ENCODE data around the gene FBXO10. TPM values are rescaled to one million over a fixed set of nuclear protein-coding genes. Genes with fewer than 3 reads are reported as not detected.

Gene FBXO10
- total RNA-seq, 2 experiments from 2014 or later = 9.4 to 13.2 TPM

DNA sequence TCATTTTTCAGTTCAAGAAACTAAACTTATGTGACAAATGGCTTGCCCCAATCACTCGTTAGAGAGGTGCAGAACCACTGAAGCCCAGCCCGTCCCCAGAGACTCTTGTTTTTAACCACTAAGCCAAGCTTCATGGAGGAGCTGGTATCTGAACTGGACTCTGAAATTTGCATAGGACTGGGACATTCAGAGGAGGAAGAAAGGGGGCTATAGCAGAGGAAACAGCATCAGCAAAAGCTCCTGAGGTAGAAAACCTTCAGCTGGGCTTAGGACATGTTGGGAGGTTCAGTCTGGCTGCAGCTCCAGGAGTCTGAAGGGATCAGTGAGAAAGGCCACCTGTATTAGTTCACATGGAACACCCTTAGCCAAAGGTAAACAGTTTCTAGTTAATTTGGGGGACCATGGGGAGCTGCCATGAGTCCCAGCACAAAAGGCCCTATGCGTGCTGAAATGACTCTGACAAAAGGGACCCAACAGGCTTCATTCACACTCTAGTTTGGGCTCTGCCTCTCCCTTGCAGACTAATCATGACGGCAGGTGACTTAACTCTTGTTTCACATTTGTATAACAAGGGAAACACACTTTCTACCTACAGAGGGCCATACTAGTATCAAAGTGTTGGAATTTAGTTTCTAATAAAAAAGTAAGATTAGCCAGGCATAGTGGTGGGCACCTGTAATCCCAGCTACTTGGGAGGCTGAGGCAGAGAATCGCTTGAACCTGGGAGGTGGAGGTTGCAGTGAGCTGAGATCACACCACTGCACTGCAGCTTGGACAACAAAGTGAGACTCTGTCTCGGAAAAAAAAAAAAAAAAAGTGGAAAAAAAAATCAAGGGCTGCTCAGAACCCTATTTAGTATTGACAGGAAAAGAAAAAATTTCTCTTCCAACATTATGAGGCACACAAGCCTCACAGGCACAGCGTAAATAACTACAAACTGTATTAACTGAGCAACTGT, 10.2 kb downstream of the FBXO10 start:
- TF ChIP-seq EZH2phosphoT487 (IDR thresholded peaks at IDR 0.05; ENCODE audit: borderline replicate concordance, low read depth, low read length) = no peak
- TF ChIP-seq, protein P1, sequence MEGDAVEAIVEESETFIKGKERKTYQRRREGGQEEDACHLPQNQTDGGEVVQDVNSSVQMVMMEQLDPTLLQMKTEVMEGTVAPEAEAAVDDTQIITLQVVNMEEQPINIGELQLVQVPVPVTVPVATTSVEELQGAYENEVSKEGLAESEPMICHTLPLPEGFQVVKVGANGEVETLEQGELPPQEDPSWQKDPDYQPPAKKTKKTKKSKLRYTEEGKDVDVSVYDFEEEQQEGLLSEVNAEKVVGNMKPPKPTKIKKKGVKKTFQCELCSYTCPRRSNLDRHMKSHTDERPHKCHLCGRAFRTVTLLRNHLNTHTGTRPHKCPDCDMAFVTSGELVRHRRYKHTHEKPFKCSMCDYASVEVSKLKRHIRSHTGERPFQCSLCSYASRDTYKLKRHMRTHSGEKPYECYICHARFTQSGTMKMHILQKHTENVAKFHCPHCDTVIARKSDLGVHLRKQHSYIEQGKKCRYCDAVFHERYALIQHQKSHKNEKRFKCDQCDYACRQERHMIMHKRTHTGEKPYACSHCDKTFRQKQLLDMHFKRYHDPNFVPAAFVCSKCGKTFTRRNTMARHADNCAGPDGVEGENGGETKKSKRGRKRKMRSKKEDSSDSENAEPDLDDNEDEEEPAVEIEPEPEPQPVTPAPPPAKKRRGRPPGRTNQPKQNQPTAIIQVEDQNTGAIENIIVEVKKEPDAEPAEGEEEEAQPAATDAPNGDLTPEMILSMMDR (conservative IDR thresholded peaks at IDR 0.05; ENCODE audit: low read length) = no peak
- H2AFZ ChIP-seq (ENCODE audit: low read length) = no peak overlapping the region
- H3K9me2 ChIP-seq (ENCODE audit: insufficient read depth, low read length) = no peaks in the 10 kb centered on the region
- peaks cover 23% of the 10 kb centered on the region for H3K4me1 ChIP-seq (ENCODE audit: insufficient read depth, low read length, poor library complexity, severe bottlenecking)
- intact Hi-C loops (cut with micrococcal nuclease; ENCODE audit: unreplicated experiment) = no loop called here
- peak; percentile 67 for DNase-seq (ENCODE audit: low spot score)
- peak overlapping the region; percentile 30 for H3K27ac ChIP-seq (ENCODE audit: low read depth, low read length, poor library complexity, severe bottlenecking)
- H3K4me2 ChIP-seq (ENCODE audit: low read length) = peak overlapping the region; percentile 62
- peaks cover 22% of the 10 kb centered on the region; the same call in 1 of the 2 replicates for H3K9me3 ChIP-seq (ENCODE audit: low read length)
- BruUV-seq (replicated peaks) = no TSS peak
- H4K20me1 ChIP-seq (ENCODE audit: insufficient read depth, low read length) = no peaks in the 10 kb centered on the region
- H3K36me3 ChIP-seq (ENCODE audit: insufficient read depth, low read length) = peaks cover 56% of the 10 kb centered on the region
- H3K4me3 ChIP-seq (ENCODE audit: low read depth, low read length, poor library complexity, severe bottlenecking) = peak overlapping the region; percentile 29
- H3K79me2 ChIP-seq (ENCODE audit: insufficient read depth, low read depth, low read length) = peaks cover 5% of the 10 kb centered on the region; the same call in 1 of the 2 replicates
- POLR2A ChIA-PET = interaction anchor here (0.8 to 2.2 kb wide), 8 partner anchors 8 to 155 kb away, joined by 3 to 12 read pairs (median 4); partner anchors contain the start of genes FBXO10 and TOMM5
- CTCF ChIA-PET (ENCODE audit: unreplicated experiment) = interaction anchor here (1.4 kb wide), 1 partner anchor 80 kb away, joined by 4 read pairs; the partner anchor contains the start of gene POLR1E

- DNase-seq (ENCODE audit: low spot score) = no peak
- Histone ChIP-seq H3K4me2 (ENCODE audit: low read length) (no peak overlapping the region), H3K79me2 (ENCODE audit: insufficient read depth, low read depth, low read length) (peaks cover 5% of the 10 kb centered on the region; the same call in 1 of the 2 replicates), H3K4me3 (ENCODE audit: low read depth, low read length, poor library complexity, severe bottlenecking) (no peak overlapping the region), H3K9me3 (ENCODE audit: low read length) (peaks cover 22% of the 10 kb centered on the region; the same call in 1 of the 2 replicates), H3K36me3 (ENCODE audit: insufficient read depth, low read length) (peaks cover 53% of the 10 kb centered on the region), H3K9me2 (ENCODE audit: insufficient read depth, low read length) (no peaks in the 10 kb centered on the region), H3K27ac (ENCODE audit: low read depth, low read length, poor library complexity, severe bottlenecking) (no peak overlapping the region), H2AFZ (ENCODE audit: low read length) (no peak overlapping the region), H4K20me1 (ENCODE audit: insufficient read depth, low read length) (no peaks in the 10 kb centered on the region), H3K4me1 (ENCODE audit: insufficient read depth, low read length, poor library complexity, severe bottlenecking) (peaks cover 23% of the 10 kb centered on the region)
- ChIA-PET CTCF (ENCODE audit: unreplicated experiment) (no interaction called here), POLR2A (interaction anchor here (1.9 to 2.2 kb wide), 3 partner anchors 10 to 154 kb away, joined by 4 to 12 read pairs (median 7); partner anchors contain the start of genes FBXO10 and TOMM5)
- no TSS peak for BruUV-seq (replicated peaks)
- no peak for TF ChIP-seq EZH2phosphoT487 (IDR thresholded peaks at IDR 0.05; ENCODE audit: borderline replicate concordance, low read depth, low read length)
- TF ChIP-seq, protein P1 (conservative IDR thresholded peaks at IDR 0.05; ENCODE audit: low read length) = no peak
- intact Hi-C loops (cut with micrococcal nuclease; ENCODE audit: unreplicated experiment) = no loop called here
Observed at GRCh38 chr9:37564916-37565315, 11.3 kb downstream of the FBXO10 start.
